Endometrial microvascular endothelial cells (primary cell): Measurements from ENCODE around the gene RTTN. TPM values are rescaled to one million over a fixed set of nuclear protein-coding genes. Genes with fewer than 3 reads are reported as not detected.
"Not testable (repeated sequence)": the region's sequence is repeated elsewhere in the genome, so short reads cannot be mapped to it uniquely, and the experiment has no call there.

Experiments used
- in situ Hi-C: cut with HindIII; loops from 2 replicates; pipeline ENCODE4 v1.10.0; 2017; ENCODE audit warnings: low sequenced_read_pairs, low pct_unique_long_range_greater_than_20kb; ENCODE audit errors: inconsistent ontology term
- total RNA-seq: library from RNA; depleted of rRNA; stranded (reverse); fragments of >200 nt; gene quantifications from one replicate; pipeline ENCODE4 v1.2.3, GENCODE V29; 2015; ENCODE audit errors: inconsistent ontology term

Gene RTTN
- total RNA-seq, 1 donor from 2014 or later = 26.1 TPM

GRCh38 chr18:70004696-70005095 lies 200.8 kb downstream of the RTTN start:
- in situ Hi-C loops = no loop called here

- in situ Hi-C loops = no loop called here
These were observed 205.8 kb downstream of the RTTN start for GRCh38 chr18:69999656-70000055.

GRCh38 chr18:69998523-69998987 lies 206.9 kb downstream of the RTTN start:
- in situ Hi-C loops = no loop called here

- in situ Hi-C loops = no loop called here
These were observed 208.3 kb downstream of the RTTN start for GRCh38 chr18:69996951-69997798.

GRCh38 chr18:69996417-69996816 lies 209.1 kb downstream of the RTTN start:
- in situ Hi-C loops = no loop called here

- in situ Hi-C loops = no loop called here
These were observed 209.7 kb downstream of the RTTN start for GRCh38 chr18:69995774-69996173.

GRCh38 chr18:69992776-69993175 lies 212.7 kb downstream of the RTTN start:
- in situ Hi-C loops = no loop called here

- in situ Hi-C loops = no loop called here
These were observed 217.6 kb downstream of the RTTN start for GRCh38 chr18:69987870-69988269.

- in situ Hi-C loops = no loop called here
These were observed 220.2 kb downstream of the RTTN start for GRCh38 chr18:69985239-69985638.

GRCh38 chr18:69982417-69982816 lies 223.1 kb downstream of the RTTN start:
- in situ Hi-C loops = no loop called here

GRCh38 chr18:69981948-69982347 lies 223.5 kb downstream of the RTTN start:
- in situ Hi-C loops = no loop called here

GRCh38 chr18:69980982-69981804 lies 224.3 kb downstream of the RTTN start:
- in situ Hi-C loops = no loop called here

GRCh38 chr18:69980509-69980908 lies 225.0 kb downstream of the RTTN start:
- in situ Hi-C loops = no loop called here

- in situ Hi-C loops = no loop called here
These were observed 226.5 kb downstream of the RTTN start for GRCh38 chr18:69978732-69979715.

- in situ Hi-C loops = not testable (repeated sequence)
These were observed 230.2 kb downstream of the RTTN start for GRCh38 chr18:69975294-69975693.

GRCh38 chr18:69974365-69974764 lies 231.1 kb downstream of the RTTN start:
- in situ Hi-C loops = no loop called here

GRCh38 chr18:69969491-69969890 lies 236.0 kb downstream of the RTTN start:
- in situ Hi-C loops = no loop called here

GRCh38 chr18:69968039-69968438 lies 237.4 kb downstream of the RTTN start:
- in situ Hi-C loops = no loop called here

GRCh38 chr18:69963196-69963595 lies 242.3 kb downstream of the RTTN start:
- in situ Hi-C loops = no loop called here
